ENCODE data around the gene THUMPD3.

- no peak for TF ChIP-seq POLR2A (IDR thresholded peaks at IDR 0.05)
- TF ChIP-seq CTCF (IDR thresholded peaks at IDR 0.05): no peak
These were observed 21.4 kb downstream of the THUMPD3 start for GRCh38 chr3:9384141-9384828.
